HCT116 (cell line): ENCODE measurements around the gene SLC39A10. TPM values are rescaled to one million over a fixed set of nuclear protein-coding genes. Genes with fewer than 3 reads are reported as not detected.

Source experiments
- ATAC-seq: fragments of 200-7000 bp; cut with Tn5 transposase; 2 replicates; pipeline ENCODE4 v1.9.1; 2020; ENCODE audit warnings: mild to moderate bottlenecking, moderate library complexity
- BruUV-seq: library from RNA; stranded (reverse); fragments of 400-500 nt; replicated peaks from 2 replicates; lab custom pipeline; 2021; lab: Mats Ljungman, UMichigan
- CTCF ChIA-PET: fragments of 300-600 bp; sonication (Branson Sonifier 250); formaldehyde crosslinking; loops from one replicate; lab custom pipeline; 2021; ENCODE audit warnings: antibody characterized with exemption; lab: Charles Lee
- POLR2A ChIA-PET: fragments of 300-600, 350-600 bp; sonication (Branson Sonifier 250); formaldehyde crosslinking; loops from one replicate; lab custom pipeline; 2021; ENCODE audit warnings: antibody characterized with exemption; lab: Charles Lee
- RAD21 ChIA-PET, 2 experiments: fragments of 300-600 bp; sonication (Branson Sonifier 250); formaldehyde crosslinking; loops; one replicate each; lab custom pipeline; 2023; ENCODE audit warnings: low total read pairs in 2 of 2; ENCODE audit not compliant: uncharacterized antibody in 2 of 2, unreplicated experiment in 2 of 2, low non-redundant PET in 1 of 2; lab: Charles Lee
- DNase-seq: peaks from one replicate; pipeline ENCODE4 v3.0.0-alpha.2; 2010; ENCODE audit warnings: low read depth, low spot score
- H2AFZ ChIP-seq: fragments of 200-600 bp; shearing (Covaris generic), sonication (generic); 2 replicates; pipeline ENCODE4 v1.6.1; 2017; ENCODE audit warnings: low read depth, mixed run types, mixed read lengths, antibody characterized with exemption, low read length; ENCODE audit not compliant: poor library complexity, severe bottlenecking
- H3K27ac ChIP-seq: 2 replicates; pipeline ENCODE4 v1.5.1; 2012; ENCODE audit warnings: low read depth, low read length
- H3K27me3 ChIP-seq: fragments of 200-600 bp; sonication (generic); 2 replicates; pipeline ENCODE4 v1.6.1; 2016; ENCODE audit warnings: mixed run types, low read length, mixed read lengths; ENCODE audit not compliant: insufficient read depth
- H3K36me3 ChIP-seq, 2 experiments: fragments of 200-500 bp in 1 of 2; fragments of 200-600 bp in 1 of 2; sonication (Bioruptor generic) in 1 of 2; sonication (generic) in 1 of 2; 2 replicates each; pipeline versions ENCODE4 v1.5.1 to v1.6.1; 2014 to 2016; ENCODE audit warnings: low read length in 2 of 2, inconsistent platforms in 1 of 2, mixed read lengths in 1 of 2, mixed run types in 1 of 2; ENCODE audit not compliant: insufficient read depth in 2 of 2, control insufficient read depth in 1 of 2
- H3K4me1 ChIP-seq, 2 experiments: fragments of 200-600 bp in 1 of 2; sonication (generic) in 1 of 2; 2 replicates each; pipeline versions ENCODE4 v1.5.1 to v1.6.1; 2012 to 2017; ENCODE audit warnings: low read length in 2 of 2, inconsistent platforms in 1 of 2, mild to moderate bottlenecking in 1 of 2, mixed read lengths in 1 of 2, mixed run types in 1 of 2, moderate library complexity in 1 of 2; ENCODE audit not compliant: insufficient read depth in 2 of 2, control insufficient read depth in 1 of 2
- H3K4me2 ChIP-seq: fragments of 200-600 bp; sonication (generic); 2 replicates; pipeline ENCODE4 v1.6.1; 2017; ENCODE audit warnings: mixed run types, low read length, mixed read lengths
- H3K4me3 ChIP-seq, 2 experiments: fragments of 200-600 bp in 1 of 2; sonication (generic) in 1 of 2; replicated peaks in 1 of 2; 2 replicates each; pipeline ENCODE4 v1.5.1; 2011 to 2016; ENCODE audit warnings: low read length in 2 of 2, control low read depth in 1 of 2, low read depth in 1 of 2, mild to moderate bottlenecking in 1 of 2, mixed read lengths in 1 of 2, mixed run types in 1 of 2
- H3K79me2 ChIP-seq: fragments of 200-600 bp; sonication (generic); 2 replicates; pipeline ENCODE4 v1.6.1; 2017; ENCODE audit warnings: mild to moderate bottlenecking, mixed run types, low read length, moderate library complexity, mixed read lengths; ENCODE audit not compliant: insufficient read depth
- H3K9ac ChIP-seq: fragments of 200-600 bp; sonication (generic); 2 replicates; pipeline ENCODE4 v1.6.1; 2016; ENCODE audit warnings: low read length, mixed read lengths
- H3K9me2 ChIP-seq: fragments of 200-600 bp; sonication (generic), shearing (Covaris generic); 2 replicates; pipeline ENCODE4 v1.6.1; 2017; ENCODE audit warnings: mixed run types, mild to moderate bottlenecking, moderate library complexity; ENCODE audit not compliant: insufficient read depth
- H3K9me3 ChIP-seq, 2 experiments: fragments of 200-500 bp in 1 of 2; fragments of 200-600 bp in 1 of 2; sonication (Bioruptor generic) in 1 of 2; sonication (generic) in 1 of 2; 2 replicates each; pipeline ENCODE4 v1.6.1; 2014 to 2017; ENCODE audit warnings: low read length in 2 of 2, mixed read lengths in 2 of 2, inconsistent platforms in 1 of 2, low read depth in 1 of 2, mild to moderate bottlenecking in 1 of 2, mixed run types in 1 of 2, moderate library complexity in 1 of 2; ENCODE audit not compliant: control insufficient read depth in 1 of 2, insufficient read depth in 1 of 2
- H4K20me1 ChIP-seq: fragments of 200-600 bp; sonication (generic), shearing (Covaris generic); 2 replicates; pipeline ENCODE4 v1.6.1; 2017; ENCODE audit warnings: mixed run types, mild to moderate bottlenecking, moderate library complexity; ENCODE audit not compliant: insufficient read depth
- CEBPB ChIP-seq: IDR thresholded peaks from 2 replicates; pipeline ENCODE4 v1.6.1; 2012; ENCODE audit warnings: low read depth
- EGR1 ChIP-seq: IDR thresholded peaks from 2 replicates; pipeline ENCODE4 v1.6.1; 2012; ENCODE audit warnings: low read depth
- ELF1 ChIP-seq: IDR thresholded peaks from 2 replicates; pipeline ENCODE4 v1.6.1; 2012; ENCODE audit warnings: low read depth, borderline replicate concordance
- EZH2 ChIP-seq: fragments of 200-600 bp; sonication (generic); IDR thresholded peaks from 2 replicates; pipeline ENCODE4 v1.6.1; 2017; ENCODE audit warnings: antibody characterized with exemption, mixed run types
- EZH2phosphoT487 ChIP-seq: fragments of 200-600 bp; IDR thresholded peaks from 2 replicates; pipeline ENCODE4 v1.6.1; 2018; ENCODE audit warnings: antibody characterized with exemption, borderline replicate concordance
- FOSL1 ChIP-seq: IDR thresholded peaks from 2 replicates; pipeline ENCODE4 v1.6.1; 2012; ENCODE audit warnings: low read depth
- JUND ChIP-seq: IDR thresholded peaks from 2 replicates; pipeline ENCODE4 v1.6.1; 2012
- POLR2A ChIP-seq: IDR thresholded peaks from 2 replicates; pipeline ENCODE4 v1.7.0; 2011; ENCODE audit warnings: borderline replicate concordance; ENCODE audit not compliant: insufficient read depth, insufficient read length; ENCODE audit errors: extremely low read depth
- POLR2AphosphoS5 ChIP-seq: IDR thresholded peaks from 2 replicates; pipeline ENCODE4 v1.6.1; 2011; ENCODE audit warnings: mild to moderate bottlenecking, low read depth, low read length, moderate library complexity
- SIN3A ChIP-seq: IDR thresholded peaks from 2 replicates; pipeline ENCODE4 v1.6.1; 2012; ENCODE audit warnings: low read depth
- SP1 ChIP-seq: IDR thresholded peaks from 2 replicates; pipeline ENCODE4 v1.6.1; 2012; ENCODE audit warnings: low read depth
- SRF ChIP-seq: IDR thresholded peaks from 2 replicates; pipeline ENCODE4 v1.6.1; 2012; ENCODE audit warnings: low read depth
- TCF7L2 ChIP-seq: IDR thresholded peaks from 2 replicates; pipeline ENCODE4 v1.7.0; 2011; ENCODE audit warnings: borderline replicate concordance, inconsistent platforms; ENCODE audit not compliant: insufficient read depth, insufficient read length; ENCODE audit errors: extremely low read depth
- YY1 ChIP-seq: IDR thresholded peaks from 2 replicates; pipeline ENCODE4 v1.6.1; 2011; ENCODE audit warnings: low read length, low read depth, moderate library complexity, mild to moderate bottlenecking; ENCODE audit not compliant: insufficient replicate concordance; ENCODE audit errors: extremely low read depth
- ZFX ChIP-seq: fragments of 450-650 bp; IDR thresholded peaks from 2 replicates; pipeline ENCODE4 v1.6.1; 2017
- ZNF274 ChIP-seq: fragments of 200-500 bp; sonication (Bioruptor generic); IDR thresholded peaks from 2 replicates; pipeline ENCODE4 v1.6.1; 2014; ENCODE audit warnings: mild to moderate bottlenecking, low read depth, low read length, inconsistent platforms
- intact Hi-C: fragments of 100-400 bp; cut with micrococcal nuclease; formaldehyde crosslinking; loops from 2 replicates; pipeline ENCODE4 v1.10.0; 2022
- total RNA-seq: library from RNA; stranded (reverse); gene quantifications from one replicate; pipeline ENCODE4 v1.2.1, GENCODE V29; 2021; ENCODE audit not compliant: unreplicated experiment
- TF ChIP-seq, protein P1 (sequence below): IDR thresholded peaks from 2 replicates; pipeline ENCODE4 v1.6.1; 2011; ENCODE audit warnings: mild to moderate bottlenecking, low read length, moderate library complexity; ENCODE audit not compliant: insufficient replicate concordance; ENCODE audit errors: extremely low read depth
- TF ChIP-seq, protein P2 (sequence below): IDR thresholded peaks from 2 replicates; pipeline ENCODE4 v1.6.1; 2012; ENCODE audit warnings: low read depth
- TF ChIP-seq, protein P3 (sequence below): IDR thresholded peaks from 2 replicates; pipeline ENCODE4 v1.6.1; 2012
- TF ChIP-seq, protein P4 (sequence below): IDR thresholded peaks from 2 replicates; pipeline ENCODE4 v1.6.1; 2012

The SLC39A10 gene
- total RNA-seq, 1 experiment from 2014 or later = 59.0 TPM

DNA sequence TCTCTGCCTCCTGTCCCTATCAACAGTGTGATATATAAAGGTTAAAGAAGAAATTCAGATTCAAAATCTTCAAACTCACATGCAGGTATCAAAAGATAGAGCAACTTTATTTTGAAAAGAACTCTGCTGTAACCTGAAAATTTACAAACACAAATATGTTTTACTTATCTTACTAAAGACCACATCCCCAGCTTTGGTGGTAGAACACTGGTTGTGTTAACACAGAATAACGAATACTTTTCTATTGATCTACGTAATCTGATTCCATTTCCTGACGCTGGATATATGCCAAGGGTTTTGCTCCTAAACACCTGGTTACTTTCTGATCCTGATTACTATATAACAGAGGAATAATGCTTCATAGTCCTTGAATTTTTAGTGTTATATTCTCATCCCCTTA lies 23.1 kb upstream of the SLC39A10 start:
- no peaks in the 10 kb centered on the region for H3K9me3 ChIP-seq
- no peaks in the 10 kb centered on the region for H3K79me2 ChIP-seq
- intact Hi-C loops = no loop called here
- ChIA-PET RAD21 (no interaction called here), CTCF (no interaction called here), POLR2A (interaction anchor here (1.4 kb wide), 1 partner anchor 23 kb away, joined by 4 read pairs; the partner anchor contains the start of gene SLC39A10)
- no peaks in the 10 kb centered on the region for H3K36me3 ChIP-seq
- BruUV-seq = no TSS peak
- no peak overlapping the region for H2AFZ ChIP-seq
- ATAC-seq (no peak), DNase-seq (no peak)
- no peak overlapping the region for H3K4me3 ChIP-seq
- H3K27ac ChIP-seq = no peak overlapping the region
- H3K4me2 ChIP-seq = no peak overlapping the region
- no peak overlapping the region for H3K9ac ChIP-seq
- H3K27me3 ChIP-seq = no peaks in the 10 kb centered on the region
- H3K4me1 ChIP-seq = peaks cover 0 to 5% of the 10 kb centered on the region in 2 experiments; a peak in 2 of 4 replicates
- H4K20me1 ChIP-seq = no peaks in the 10 kb centered on the region
- TF ChIP-seq SIN3A (no peak), EGR1 (no peak), SRF (no peak), ELF1 (no peak), YY1 (no peak), EZH2phosphoT487 (no peak), CEBPB (no peak), EZH2 (no peak), POLR2A (no peak), SP1 (no peak), ZFX (no peak), ZNF274 (no peak), JUND (no peak), TCF7L2 (no peak), POLR2AphosphoS5 (no peak), FOSL1 (no peak)
- TF ChIP-seq, protein P1, sequence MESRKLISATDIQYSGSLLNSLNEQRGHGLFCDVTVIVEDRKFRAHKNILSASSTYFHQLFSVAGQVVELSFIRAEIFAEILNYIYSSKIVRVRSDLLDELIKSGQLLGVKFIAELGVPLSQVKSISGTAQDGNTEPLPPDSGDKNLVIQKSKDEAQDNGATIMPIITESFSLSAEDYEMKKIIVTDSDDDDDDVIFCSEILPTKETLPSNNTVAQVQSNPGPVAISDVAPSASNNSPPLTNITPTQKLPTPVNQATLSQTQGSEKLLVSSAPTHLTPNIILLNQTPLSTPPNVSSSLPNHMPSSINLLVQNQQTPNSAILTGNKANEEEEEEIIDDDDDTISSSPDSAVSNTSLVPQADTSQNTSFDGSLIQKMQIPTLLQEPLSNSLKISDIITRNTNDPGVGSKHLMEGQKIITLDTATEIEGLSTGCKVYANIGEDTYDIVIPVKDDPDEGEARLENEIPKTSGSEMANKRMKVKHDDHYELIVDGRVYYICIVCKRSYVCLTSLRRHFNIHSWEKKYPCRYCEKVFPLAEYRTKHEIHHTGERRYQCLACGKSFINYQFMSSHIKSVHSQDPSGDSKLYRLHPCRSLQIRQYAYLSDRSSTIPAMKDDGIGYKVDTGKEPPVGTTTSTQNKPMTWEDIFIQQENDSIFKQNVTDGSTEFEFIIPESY = no peak
- TF ChIP-seq, protein P2, sequence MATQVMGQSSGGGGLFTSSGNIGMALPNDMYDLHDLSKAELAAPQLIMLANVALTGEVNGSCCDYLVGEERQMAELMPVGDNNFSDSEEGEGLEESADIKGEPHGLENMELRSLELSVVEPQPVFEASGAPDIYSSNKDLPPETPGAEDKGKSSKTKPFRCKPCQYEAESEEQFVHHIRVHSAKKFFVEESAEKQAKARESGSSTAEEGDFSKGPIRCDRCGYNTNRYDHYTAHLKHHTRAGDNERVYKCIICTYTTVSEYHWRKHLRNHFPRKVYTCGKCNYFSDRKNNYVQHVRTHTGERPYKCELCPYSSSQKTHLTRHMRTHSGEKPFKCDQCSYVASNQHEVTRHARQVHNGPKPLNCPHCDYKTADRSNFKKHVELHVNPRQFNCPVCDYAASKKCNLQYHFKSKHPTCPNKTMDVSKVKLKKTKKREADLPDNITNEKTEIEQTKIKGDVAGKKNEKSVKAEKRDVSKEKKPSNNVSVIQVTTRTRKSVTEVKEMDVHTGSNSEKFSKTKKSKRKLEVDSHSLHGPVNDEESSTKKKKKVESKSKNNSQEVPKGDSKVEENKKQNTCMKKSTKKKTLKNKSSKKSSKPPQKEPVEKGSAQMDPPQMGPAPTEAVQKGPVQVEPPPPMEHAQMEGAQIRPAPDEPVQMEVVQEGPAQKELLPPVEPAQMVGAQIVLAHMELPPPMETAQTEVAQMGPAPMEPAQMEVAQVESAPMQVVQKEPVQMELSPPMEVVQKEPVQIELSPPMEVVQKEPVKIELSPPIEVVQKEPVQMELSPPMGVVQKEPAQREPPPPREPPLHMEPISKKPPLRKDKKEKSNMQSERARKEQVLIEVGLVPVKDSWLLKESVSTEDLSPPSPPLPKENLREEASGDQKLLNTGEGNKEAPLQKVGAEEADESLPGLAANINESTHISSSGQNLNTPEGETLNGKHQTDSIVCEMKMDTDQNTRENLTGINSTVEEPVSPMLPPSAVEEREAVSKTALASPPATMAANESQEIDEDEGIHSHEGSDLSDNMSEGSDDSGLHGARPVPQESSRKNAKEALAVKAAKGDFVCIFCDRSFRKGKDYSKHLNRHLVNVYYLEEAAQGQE = no peak
- TF ChIP-seq, protein P3, sequence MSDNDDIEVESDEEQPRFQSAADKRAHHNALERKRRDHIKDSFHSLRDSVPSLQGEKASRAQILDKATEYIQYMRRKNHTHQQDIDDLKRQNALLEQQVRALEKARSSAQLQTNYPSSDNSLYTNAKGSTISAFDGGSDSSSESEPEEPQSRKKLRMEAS = no peak
- TF ChIP-seq, protein P4, sequence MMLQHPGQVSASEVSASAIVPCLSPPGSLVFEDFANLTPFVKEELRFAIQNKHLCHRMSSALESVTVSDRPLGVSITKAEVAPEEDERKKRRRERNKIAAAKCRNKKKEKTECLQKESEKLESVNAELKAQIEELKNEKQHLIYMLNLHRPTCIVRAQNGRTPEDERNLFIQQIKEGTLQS = no peak
- H3K9me2 ChIP-seq = no peaks in the 10 kb centered on the region
